GM12801 (cell line): ENCODE results near the gene SRC.

Experiments
- TF ChIP-seq, protein P1 (sequence below): IDR thresholded peaks from one replicate; pipeline ENCODE4 v1.5.1; 2011; ENCODE audit warnings: control low read depth; ENCODE audit not compliant: insufficient read length; ENCODE audit errors: extremely low read depth

Gene SRC

GRCh38 chr20:37346535-37347346, 801 bp downstream of the SRC start:
- TF ChIP-seq, protein P1, sequence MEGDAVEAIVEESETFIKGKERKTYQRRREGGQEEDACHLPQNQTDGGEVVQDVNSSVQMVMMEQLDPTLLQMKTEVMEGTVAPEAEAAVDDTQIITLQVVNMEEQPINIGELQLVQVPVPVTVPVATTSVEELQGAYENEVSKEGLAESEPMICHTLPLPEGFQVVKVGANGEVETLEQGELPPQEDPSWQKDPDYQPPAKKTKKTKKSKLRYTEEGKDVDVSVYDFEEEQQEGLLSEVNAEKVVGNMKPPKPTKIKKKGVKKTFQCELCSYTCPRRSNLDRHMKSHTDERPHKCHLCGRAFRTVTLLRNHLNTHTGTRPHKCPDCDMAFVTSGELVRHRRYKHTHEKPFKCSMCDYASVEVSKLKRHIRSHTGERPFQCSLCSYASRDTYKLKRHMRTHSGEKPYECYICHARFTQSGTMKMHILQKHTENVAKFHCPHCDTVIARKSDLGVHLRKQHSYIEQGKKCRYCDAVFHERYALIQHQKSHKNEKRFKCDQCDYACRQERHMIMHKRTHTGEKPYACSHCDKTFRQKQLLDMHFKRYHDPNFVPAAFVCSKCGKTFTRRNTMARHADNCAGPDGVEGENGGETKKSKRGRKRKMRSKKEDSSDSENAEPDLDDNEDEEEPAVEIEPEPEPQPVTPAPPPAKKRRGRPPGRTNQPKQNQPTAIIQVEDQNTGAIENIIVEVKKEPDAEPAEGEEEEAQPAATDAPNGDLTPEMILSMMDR, result no peak

DNA sequence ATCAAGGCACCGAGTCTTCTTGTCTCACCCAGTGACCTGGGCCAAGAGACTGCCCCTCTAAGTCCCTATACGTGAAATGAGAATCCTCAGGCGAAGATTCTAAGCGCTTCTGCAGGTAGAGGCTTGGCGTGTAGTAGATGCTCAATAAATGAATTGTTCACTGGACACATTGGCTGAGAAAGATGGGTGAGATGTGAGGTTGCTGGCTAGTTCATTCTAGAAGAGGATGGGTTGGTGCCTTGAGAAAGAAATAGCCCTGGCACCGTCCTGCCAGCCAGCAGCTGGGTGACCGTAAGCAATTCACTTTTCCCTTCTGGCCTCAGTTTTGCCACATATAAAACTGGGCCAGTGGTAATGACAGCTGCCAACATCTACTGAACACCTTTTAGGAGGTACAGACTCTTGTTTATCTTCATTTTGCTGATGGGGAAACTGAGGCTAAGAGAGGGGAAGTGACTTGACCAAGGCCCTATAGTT, 1.4 kb downstream of the SRC start:
- TF ChIP-seq, protein P1, result no peak

DNA sequence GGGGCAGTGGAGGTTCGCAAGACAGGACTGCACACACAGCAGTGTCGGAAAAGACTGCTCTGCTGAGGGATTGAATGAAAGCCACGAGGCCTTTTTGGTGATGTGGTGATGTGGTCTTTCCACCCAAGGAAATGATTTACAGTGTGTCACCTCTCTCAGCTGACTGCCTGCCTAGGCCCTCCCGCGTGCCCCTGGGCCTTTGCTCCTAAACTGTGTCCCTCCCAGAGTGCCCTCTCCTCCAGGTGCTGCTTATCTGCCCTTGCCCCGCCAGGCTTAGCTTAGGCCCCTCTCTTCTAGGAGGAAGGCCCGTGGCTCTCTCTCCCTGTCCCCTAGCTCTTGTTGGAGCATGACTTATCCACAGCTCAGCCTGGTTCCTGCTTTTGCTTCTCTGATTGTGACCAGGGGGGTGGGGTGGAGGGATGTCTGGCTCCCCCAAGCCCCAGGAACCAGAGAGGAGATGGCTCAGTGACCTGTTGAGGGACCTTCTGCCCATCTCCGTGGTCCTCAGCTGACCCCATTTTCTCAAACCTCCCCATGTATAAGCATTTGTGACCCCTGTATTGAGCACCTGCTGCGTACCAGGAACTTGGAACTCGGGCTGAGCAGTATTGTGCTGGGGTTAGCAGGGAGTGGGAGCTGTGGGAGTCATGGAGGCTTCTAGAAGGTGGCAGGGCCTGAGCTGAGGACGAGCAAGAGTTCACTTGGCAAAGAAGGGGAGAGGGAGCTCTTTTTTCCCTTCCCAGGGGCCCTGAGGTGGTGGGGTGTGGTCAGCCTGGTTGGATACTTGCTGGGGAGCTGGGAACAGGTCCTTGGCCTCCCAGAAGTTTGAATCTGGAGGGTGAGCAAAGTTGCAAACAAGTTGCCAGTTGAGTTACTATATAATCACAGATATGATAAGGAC, 2.2 kb downstream of the SRC start:
- TF ChIP-seq, protein P1, result no peak

DNA sequence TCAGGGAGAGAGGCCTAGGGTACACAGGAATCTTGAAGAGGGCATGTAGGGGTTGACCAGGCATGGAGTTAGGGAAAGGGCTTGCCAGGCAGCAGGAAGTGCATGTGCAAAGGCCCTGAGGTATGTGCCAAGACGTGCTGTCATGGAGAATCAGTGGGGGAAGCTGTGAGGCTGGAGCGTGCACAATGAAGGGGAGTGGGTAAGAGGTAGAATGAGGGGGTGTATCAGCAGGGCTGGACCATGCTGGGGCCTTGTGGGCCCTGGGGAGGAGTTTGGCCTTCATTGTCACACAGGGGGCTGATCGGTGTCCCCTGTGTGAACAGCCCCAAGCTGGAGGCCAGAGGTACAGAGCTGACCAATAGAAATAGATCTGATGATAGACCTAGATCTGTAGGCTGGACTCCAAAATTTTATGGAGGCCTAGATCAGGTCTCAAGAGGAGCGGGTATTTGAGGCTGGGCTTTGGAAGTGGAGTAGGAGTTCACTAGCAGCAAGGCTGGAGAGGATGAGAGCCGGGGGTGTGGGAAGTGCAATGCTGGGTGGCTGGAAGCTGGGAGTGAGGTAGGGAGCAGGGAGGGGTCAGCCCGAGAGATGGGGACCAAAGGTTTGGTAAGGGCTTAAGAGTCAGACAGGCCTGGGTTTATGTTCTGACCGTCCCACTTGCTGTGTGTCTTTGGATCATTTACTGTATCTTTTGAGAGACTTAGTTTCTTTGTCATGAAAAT, 3.0 kb downstream of the SRC start:
- TF ChIP-seq, protein P1, result no peak

- TF ChIP-seq, protein P1, result no peak
Observed at GRCh38 chr20:37349517-37350491, 3.9 kb downstream of the SRC start.

DNA sequence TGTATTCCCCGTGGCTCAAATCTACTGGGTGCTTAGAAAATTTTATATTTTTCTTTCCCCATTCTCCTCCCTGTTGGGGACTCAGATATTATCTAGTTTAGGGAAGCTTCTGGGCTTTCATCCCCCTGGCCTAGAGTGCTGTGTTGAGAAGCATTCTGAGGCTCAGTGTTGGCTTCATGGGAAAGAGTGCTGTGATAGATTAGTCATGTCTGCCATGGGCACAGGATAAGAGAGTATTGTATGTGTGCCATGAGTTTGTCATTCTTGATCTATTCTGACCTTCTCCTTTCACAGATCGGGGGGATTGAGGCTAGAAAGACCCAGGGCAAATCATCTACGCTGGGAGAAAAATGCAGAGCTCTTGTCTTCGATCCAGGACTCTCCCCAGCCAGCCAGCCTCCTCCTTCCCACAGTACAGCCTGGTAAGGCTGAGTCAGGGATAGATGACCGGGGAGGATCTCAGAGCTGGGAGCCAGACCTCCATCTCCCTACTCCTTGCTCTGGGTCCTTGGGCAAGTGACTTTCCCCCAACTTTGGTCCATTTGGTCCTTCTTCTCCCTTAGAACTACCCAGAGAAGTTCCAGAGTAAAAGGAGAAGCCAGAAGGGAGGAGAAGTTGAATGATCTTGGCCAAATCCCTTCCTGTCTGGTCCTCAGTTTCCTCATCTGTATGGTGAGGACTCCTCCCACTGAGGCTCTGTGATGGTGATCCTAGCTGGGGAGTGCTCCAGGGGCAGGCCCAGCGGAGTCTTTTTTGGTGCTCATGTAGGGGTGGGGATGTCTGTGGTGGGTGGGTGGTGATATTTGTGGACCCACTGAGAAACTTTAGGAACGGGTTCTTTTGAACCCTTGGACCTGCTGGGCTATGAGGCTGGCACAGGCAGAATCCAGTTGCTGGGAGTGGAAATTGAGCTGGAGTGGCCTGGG, 5.0 kb downstream of the SRC start:
- TF ChIP-seq, protein P1, result no peak
